HG03571 (cell line): ENCODE results near the gene GATD1.

Source experiments
- ATAC-seq: cut with Tn5 transposase; IDR thresholded peaks from one replicate; pipeline ENCODE4 v1.9.1; 2021; ENCODE audit not compliant: unreplicated experiment

The GATD1 gene

DNA sequence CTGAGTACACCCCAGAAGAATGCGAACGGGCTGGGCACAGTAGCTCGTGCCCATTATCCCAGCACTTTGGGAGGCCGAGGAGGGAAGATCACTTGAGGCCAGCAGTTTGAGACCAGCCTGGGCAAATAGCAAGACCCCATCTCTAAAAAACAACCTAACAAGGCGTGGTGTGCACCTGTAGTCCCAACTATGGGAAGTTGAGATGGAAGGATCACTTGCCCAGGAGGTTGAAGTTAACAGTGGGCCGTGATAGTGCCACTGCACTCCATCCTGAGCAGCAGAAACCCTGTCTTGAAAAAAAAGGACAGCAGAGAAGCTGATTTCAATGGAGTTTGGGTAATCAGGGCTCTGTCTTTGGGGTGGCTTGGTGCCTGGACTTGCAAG lies 35.8 kb upstream of the GATD1 start:
- no peak for ATAC-seq

DNA sequence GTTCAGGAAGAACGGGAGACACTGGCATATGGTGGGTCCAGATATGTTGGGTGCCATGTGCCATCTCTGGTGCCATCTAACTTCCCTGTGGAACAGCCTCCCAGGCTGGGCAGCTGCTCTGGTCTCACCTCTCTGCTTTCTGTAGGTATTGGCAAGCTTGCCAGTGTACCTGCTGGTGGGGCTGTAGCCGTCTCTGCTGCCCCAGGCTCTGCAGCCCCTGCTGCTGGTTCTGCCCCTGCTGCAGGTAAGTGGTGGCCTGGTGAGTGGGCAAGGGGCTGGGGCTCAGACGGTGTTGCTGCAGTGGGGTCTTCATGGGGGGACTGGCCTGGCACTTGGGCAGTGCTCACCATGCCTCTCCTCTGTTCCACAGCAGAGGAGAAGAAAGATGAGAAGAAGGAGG lies 35.1 kb upstream of the GATD1 start:
- ATAC-seq: no peak

DNA sequence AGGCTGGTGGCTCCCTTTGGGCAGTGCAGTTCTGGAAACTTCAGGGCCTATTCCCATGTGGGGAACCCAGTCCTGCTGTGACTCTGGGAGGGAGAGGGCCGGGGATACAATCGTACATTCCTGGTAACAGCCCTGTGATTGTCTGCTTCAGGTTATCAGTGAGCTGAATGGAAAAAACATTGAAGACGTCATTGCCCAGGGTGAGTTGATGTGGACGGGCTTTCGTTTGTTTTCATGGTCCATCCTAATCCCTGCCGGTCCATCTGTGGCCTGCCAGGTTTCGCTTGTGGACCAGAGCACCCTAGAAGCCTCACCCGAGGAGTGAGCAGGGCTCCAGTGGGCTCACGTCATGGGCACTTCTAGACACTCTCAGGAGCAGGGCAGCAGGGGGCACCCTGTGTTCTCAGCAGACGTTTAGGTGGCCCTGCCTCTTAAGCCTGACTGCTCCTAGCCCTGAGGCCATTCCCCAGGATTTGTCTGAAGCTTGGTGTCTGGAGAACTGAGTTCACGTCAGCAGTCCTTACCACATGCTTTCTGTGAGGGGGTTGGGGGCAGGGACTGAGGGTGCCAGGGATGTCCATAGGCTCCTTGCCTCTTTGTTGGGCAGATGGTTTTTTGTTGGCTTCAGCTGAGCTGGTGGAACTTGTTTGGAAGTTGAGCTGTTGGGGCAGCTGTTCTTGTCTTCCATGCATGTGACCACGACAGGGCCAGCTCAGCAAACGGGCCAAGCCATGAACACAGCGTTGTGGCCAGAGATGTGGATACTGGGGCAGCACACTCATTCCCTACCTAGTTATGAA lies 34.4 kb upstream of the GATD1 start:
- ATAC-seq: no peak

DNA sequence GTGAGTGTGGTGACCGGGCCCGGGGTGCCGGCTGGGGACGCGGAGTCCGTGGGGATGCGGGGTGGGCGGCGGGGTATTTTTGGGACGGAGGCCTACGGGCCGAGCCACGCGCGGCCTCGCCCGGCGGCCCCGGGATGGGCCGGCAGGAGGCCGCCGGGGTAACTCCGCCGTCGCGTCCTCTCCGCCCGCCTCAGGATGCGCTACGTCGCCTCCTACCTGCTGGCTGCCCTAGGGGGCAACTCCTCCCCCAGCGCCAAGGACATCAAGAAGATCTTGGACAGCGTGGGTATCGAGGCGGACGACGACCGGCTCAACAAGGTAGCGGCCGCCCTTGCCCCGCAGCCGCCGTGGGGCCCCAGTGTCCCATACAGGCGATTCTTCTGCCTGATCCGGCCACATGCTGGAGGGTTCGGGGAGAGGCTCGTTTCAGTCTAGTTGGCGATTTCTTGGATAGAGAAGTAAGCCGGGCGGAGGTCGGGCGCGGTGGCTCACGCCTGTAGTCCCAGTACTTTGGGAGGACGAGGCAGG lies 32.8 kb upstream of the GATD1 start:
- ATAC-seq: no peak

DNA sequence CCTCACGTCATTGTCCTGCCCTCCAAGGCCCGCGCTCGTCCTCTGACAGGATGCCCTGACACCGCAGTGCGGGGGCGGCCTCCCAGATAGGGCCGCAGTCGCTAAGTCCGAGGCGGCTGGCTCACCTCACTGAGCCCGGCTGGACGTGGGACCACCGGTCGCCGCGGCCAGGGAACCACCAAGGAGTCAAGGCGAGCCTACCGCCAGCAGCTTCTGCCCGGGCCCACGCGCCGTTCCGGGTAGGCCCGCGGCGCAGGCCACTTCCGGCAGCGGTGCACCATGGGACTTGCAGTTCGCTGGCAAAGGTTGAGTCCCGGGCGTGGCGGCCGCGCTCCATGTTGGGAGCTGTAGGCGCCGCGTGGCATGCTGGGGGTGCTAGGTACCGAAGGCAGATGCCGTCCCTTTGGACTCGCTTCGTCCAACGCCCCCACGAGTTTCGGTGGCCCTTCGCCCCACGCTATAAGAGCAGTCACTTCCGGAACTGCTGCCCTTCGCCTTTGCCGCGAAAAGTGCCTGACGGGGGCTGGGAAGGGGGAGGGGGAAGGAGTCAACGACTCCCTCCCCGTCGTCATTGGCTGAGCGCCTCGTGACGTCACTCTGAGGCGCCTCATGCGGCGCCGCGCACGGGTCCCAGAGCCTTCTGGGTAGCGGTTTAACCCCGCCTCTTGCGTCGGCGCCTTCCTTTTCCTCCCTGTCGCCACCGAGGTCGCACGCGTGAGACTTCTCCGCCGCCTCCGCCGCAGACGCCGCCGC lies 32.2 kb upstream of the GATD1 start, which contains the start of gene RPLP2:
RPLP2 (plus strand) TSS at position 681 of the 753 bp plus-strand sequence. CDS start 268 bp downstream, outside the sequence.
- ATAC-seq: peak; percentile 67

DNA sequence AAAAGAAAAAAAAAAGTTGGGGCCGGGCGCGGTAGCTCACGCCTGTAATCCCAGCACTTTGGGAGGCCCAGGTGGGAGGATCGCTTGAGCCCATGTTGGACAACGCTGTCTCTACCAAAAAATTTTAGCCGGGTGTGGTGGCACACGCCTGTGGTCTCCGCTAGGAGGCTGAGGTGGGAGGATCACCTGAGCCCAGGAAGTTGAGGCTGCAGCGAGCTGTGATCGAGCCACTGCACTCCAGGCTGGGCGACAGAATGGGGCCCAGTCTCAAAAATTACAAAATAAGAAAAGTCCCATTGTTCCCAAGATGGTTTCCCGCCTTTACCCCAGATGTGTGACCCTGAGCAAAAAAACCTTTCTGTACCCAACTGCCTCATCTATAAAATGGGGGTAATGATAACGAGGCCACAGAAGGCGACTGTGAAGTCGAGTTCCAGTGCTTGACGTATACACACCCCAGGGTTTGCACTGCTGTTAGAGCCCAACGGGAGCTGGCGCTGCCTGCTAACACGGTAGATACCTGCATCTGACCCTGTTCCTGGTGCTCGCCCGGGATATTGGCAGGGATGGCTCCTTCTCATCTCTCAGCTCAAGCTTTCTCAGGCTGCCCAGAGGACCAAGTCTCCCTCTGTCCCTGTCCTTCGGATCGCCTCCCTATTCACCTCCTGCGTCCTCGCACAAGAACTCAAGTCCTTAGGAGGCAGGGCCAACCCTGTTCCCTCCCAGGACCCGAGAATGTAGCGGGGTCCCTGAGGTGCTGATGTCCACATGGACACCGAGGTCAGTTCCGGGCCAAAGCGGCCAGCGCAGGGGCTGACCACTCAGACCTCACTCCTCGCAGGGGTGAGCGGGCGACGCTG lies 31.4 kb upstream of the GATD1 start:
- peak; percentile 2 for ATAC-seq

DNA sequence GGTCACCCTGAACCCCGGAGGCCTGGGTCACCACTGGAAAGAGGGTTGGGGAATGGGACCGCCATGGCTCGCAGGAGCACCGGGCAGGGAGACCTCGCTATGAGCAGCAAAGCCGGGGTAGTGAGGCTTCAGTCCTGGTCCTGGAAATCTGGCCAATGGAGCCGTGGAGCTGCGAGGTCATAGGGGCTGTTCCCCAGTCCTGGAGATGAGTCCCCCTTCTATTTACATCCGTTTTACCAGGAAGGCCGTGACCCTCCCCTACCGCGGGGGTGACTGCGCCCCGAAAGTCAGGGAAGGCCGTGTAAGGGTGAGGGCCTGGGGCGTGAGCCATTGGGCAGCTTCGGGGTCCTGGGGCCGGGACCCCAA lies 27.3 kb upstream of the GATD1 start:
- ATAC-seq: no peak

DNA sequence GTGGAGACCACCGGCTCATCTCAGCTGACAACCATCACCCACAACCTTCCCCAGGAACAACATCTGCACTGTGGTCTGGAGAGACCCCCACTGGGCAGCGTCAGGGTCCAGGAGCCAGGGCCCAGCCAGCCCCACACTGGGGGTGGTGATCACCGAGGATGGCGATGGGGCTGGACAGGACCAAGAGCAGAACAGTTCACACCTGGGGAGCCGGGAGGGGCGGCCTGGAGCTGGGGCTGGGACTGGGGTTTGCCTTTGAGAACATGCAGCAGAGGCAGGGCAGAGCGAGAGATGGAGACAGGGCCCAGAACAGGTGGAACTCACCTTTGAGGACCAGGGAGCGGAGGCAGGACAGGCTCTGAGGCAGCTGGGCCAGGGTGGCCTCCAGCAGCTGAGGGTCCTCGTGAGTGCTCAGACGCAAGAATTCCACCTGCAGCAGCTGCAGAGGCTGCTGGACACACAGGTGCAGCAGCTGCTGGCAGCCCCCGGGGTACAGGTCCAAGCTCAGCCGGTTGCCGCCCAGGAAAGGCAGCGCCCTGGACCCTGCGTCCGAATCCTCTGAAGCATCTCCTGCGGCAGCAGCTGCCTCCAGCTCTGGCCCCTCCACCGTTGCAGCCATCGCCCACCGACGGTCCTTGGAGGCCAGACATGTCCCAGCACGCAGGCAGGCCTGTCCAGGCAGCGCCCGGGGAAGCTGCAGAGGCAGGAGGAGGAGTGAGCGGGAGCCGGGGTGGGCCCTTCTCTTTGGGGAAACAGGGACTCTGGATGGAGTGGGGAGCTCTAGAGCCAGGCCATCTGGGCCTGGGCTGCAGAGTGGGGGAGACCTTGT lies 26.7 kb upstream of the GATD1 start:
- no peak for ATAC-seq

DNA sequence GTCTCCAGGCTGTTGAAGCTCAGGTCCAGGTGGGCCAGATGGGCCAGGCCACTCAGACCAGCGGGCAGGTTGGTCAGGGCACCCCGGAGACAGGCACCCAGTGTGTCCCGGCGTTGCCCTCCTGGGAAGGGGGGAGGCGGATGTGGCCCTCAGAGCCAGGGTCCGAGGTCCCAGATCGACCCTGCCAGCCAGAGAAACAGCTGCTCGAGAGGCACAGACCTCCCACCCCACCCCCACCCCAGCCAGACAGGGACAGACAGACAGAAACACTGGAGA lies 26.1 kb upstream of the GATD1 start:
- ATAC-seq: no peak

DNA sequence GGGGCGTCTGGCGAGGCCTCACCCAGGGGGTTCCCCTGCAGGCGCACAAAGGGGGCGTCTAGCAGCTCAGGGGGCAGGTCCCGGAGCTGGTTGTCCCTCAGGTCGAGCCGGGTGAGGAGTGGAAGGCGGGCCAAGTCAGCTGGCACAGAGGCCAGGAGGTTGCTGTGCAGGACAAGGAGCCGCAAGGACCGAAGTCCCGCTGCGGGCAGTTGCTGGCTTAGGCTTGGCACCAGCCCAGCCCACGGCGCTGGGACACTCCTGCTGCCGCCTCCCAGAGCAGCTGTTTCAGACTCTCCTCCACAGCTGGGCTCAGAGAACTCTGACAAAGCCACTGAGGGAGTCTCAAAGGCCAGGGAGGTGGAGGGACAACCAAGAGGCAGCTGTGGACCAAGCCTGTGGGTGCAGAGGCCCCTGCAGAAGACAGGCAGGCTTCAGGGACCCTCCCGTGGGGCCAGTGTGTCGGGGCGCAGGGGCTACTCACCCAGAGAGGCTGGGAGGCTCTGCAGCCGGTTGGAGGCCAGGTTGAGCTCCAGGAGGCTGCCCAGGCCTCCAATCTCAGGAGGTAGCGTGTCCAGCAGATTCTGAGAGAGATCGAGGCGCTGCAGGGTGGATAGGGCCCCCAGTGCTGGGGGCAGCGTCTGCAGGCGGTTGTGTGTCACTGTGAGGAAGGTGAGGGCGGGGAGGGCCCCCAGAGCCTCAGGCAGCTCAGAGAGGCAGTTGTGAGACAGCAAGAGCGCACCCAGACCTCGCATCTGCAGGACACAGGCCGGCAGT lies 25.6 kb upstream of the GATD1 start:
- ATAC-seq: no peak

DNA sequence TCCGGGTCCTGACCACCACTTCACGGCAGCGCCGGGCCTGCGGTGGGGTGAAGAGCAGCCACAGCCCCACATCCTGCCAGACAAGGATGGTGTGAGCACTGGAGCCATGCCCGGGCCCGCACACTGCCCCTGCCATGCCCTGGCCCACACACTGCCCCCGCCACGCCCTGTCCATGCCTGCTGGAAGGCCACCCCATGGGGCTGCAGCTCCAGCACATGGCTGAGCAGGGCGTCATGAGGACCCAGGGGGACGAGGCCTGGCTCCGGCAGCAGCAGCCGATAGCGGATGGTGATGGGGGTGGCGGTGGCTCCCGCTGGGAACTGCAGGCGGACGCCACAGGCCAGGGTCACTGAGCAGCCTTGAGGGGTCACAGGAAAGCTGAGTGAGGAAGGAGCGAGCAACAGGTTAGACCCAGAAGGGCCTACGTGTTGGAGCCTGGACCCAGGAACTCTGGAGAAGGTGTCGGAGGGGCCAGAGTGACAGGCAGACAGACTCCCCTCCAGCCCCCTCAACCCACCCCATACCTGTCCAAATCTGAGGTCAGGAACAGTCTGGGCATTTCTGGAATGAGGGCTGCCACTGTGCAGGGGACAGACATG lies 24.8 kb upstream of the GATD1 start:
- ATAC-seq: no peak

DNA sequence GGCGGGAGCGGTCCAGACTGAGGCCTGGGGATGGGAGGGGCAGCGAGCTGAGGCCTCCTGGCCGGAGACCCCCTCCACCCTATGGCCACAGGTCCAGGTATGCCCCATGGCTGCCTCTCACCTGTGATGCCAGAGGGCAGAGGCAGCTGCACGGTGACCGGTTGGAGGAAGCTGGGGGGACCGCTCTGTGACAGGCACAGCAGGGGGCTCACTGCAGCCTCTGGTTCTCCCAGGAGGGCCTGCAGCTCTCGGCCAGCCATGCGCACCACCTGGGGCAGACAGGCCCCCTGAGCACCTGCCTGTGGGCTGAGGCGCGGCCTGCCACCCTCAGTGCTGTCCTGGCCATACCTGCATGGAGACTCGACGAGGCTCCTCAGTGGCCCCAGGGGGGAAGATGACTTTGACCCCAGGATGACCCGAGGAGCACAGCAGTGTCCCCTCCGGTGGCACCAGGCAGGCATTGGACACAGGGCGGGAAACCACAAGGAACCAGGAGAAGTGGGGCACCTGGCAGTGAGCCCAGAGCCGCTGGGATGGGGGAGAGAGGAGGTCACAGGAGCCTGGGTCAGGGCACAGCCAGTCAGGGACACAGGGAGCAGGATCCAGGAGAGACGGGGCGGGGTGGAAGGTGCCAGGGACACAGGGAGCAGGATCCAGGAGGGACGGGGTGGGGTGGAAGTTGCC lies 24.0 kb upstream of the GATD1 start:
- ATAC-seq: no peak

DNA sequence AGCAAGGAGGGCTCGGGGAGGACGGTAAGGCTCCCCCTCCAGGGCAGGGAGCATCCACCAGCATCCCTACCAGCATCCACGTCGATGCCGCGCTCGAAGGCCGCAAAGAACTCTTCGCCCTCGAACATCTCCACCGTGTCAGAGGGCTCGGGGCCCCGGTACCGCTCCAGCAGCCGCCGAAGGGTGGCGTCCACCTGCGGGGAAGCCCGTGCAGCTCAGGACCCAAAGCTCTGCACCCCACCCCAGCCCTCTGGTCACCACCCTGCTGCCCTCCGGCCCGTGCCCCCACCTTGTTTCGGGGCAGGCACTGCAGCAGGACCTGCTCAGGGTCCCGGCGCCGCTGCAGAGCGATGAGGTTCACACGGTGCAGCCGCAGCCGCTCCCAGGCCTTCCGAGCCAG lies 23.2 kb upstream of the GATD1 start:
- ATAC-seq: no peak

DNA sequence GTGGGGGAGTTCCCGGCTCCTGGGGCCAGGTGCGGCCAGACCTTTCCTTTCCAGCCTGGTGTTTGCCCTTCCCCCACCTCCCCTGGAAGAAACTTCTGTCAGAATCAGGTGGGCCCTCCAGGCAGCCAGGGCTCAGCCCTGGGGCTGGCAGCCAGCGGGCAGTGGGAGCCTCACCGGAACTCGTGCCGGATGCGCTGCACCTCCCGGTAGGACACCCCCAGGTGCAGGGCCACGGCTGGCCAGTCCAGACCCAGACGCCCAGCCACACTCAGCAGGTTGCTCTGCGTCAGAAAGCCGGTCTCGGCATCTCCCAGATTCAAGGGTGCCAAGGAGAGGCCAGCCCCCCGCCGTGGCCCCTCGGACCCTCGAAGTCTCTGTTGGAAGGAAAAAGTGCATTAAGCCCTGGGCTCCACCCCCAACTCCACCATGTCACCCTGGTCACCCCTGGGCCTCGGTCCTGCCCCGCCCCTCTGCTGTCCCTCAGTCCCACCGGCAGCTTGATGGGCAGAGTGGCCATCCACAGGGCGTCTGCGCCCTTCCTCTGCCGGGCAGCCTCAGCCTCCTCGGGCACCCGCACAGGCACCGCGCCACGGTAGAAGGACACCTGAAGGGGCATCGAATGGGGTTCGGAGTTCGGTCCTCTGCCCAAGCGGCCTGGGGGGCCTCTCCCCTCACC lies 22.5 kb upstream of the GATD1 start:
- no peak for ATAC-seq

DNA sequence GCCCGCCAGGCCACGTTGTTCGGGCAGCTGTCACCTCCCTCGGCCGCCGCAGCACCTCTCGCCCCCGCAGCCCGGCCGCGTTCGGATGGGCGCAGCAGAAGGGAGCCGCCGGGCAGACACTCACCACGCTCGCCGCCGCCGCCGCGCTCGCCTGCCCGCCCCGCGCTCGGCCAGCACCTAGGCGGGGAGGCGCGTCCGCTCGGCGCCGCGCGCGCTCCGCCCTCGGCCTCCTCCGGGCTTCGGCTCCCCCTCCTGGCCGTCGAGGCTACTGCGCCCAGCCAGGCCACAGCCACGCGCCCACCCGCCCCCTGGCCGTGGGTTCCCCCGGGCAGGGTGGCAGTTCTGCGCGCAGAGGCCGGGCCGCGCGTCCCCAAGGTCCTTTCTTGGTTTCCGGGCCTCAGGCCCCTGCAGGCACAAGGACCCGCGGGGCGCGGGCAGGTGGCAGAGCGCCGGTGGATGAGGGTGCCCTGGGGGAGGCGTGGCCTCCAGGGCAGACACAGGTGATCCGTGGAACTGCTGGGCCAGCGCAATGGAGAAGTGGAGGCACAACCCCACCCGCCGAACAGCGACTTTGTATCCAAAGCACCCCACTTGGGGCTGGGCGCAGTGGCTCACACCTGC lies 20.9 kb upstream of the GATD1 start, which contains the start of gene SLC25A22:
SLC25A22 (minus strand) TSS at position 189 of the 621 bp plus-strand sequence. CDS start 3,275 bp downstream, outside the sequence.
- ATAC-seq: peak; percentile 43

DNA sequence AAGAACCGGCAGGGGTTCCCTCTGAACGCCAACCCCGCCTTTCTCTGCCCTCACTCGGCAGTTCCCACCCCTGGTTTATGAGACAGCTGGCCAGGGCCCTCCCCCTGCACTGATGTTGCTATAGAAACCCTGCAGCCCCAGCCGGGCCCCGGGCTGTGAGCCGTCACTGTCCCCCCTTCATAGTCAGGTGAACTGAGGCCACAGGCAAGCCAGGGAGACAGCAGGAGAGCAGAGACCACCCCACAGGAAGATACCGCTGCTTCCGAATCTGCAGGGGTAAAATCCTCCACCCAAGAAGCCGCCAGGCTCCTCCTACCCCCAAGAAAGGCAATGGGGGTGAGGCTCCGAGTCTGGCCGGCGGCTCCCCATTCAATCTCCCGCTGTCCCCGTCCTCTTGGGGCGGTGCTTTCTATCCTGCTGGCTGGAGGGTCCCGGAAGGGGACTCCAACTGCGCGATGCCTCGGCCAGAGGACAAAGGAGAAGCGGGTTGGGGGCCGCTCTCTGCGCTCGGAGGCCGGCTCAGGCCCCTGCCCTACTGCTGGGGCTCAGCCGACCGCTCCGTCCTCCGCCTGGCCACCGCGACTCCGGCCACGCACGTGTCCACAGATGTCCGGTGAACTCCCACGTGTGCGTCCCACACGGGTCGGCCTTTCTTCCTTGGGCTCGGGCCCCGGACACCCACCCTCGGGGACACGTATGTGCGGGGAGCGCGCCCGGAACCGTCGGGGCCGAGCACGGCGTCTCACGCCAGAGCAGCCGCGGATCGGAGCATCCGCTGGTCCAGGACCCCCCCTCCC lies 20.2 kb upstream of the GATD1 start:
- peak; percentile 30 for ATAC-seq
